ENCODE results near the gene ETNPPL.

ETNPPL gene

GRCh38 chr4:108762559-108763225 is at the start of gene ETNPPL:
ETNPPL (minus strand) TSS chr4:108763053; CDS start chr4:108762898, 155 bp downstream.
- peak; percentile 81 for DNase-seq

- no peak for DNase-seq
Measured at GRCh38 chr4:108811486-108811885, 48.6 kb upstream of the ETNPPL start.

- no peak for DNase-seq
Measured at GRCh38 chr4:108810087-108810486, 47.2 kb upstream of the ETNPPL start.

GRCh38 chr4:108804648-108805273 is 41.9 kb upstream of the ETNPPL start:
- DNase-seq = no peak

- no peak for DNase-seq
Measured at GRCh38 chr4:108799306-108799705, 36.5 kb upstream of the ETNPPL start.

- DNase-seq = no peak
Measured at GRCh38 chr4:108796173-108796572, 33.3 kb upstream of the ETNPPL start.

GRCh38 chr4:108795733-108796132 is 32.9 kb upstream of the ETNPPL start:
- no peak for DNase-seq

GRCh38 chr4:108794136-108794535 is 31.3 kb upstream of the ETNPPL start:
- DNase-seq = no peak

GRCh38 chr4:108793415-108793814 is 30.6 kb upstream of the ETNPPL start:
- no peak for DNase-seq

GRCh38 chr4:108788731-108789130 is 25.9 kb upstream of the ETNPPL start:
- DNase-seq = no peak

- DNase-seq = no peak
Measured at GRCh38 chr4:108787724-108788123, 24.9 kb upstream of the ETNPPL start.

- no peak for DNase-seq
Measured at GRCh38 chr4:108787106-108787505, 24.3 kb upstream of the ETNPPL start.

GRCh38 chr4:108786351-108786750 is 23.5 kb upstream of the ETNPPL start:
- DNase-seq = no peak

- no peak for DNase-seq
Measured at GRCh38 chr4:108783665-108784463, 21.0 kb upstream of the ETNPPL start.

- no peak for DNase-seq
Measured at GRCh38 chr4:108779958-108780357, 17.1 kb upstream of the ETNPPL start.

GRCh38 chr4:108777388-108777787 is 14.5 kb upstream of the ETNPPL start:
- no peak for DNase-seq

GRCh38 chr4:108775921-108776320 is 13.1 kb upstream of the ETNPPL start:
- DNase-seq = no peak

GRCh38 chr4:108774809-108775530 is 12.1 kb upstream of the ETNPPL start:
- DNase-seq = no peak

- DNase-seq = no peak
Measured at GRCh38 chr4:108772402-108772801, 9.5 kb upstream of the ETNPPL start.

GRCh38 chr4:108766058-108766457 is 3.2 kb upstream of the ETNPPL start:
- no peak for DNase-seq

GRCh38 chr4:108763986-108764385 is 1.1 kb upstream of the ETNPPL start:
- no peak for DNase-seq

GRCh38 chr4:108763226-108763593 is 357 bp upstream of the ETNPPL start:
- DNase-seq = no peak

GRCh38 chr4:108758498-108758897 is 4.4 kb downstream of the ETNPPL start:
- DNase-seq = no peak
